ENCODE results near the gene FKBP6. TPM values are rescaled to one million over a fixed set of nuclear protein-coding genes. Genes with fewer than 3 reads are reported as not detected.
"Not testable (repeated sequence)": the region's sequence is repeated elsewhere in the genome, so short reads cannot be mapped to it uniquely, and the experiment has no call there.

The FKBP6 gene
- total RNA-seq, 4 donors from 2014 or later = not detected

DNA sequence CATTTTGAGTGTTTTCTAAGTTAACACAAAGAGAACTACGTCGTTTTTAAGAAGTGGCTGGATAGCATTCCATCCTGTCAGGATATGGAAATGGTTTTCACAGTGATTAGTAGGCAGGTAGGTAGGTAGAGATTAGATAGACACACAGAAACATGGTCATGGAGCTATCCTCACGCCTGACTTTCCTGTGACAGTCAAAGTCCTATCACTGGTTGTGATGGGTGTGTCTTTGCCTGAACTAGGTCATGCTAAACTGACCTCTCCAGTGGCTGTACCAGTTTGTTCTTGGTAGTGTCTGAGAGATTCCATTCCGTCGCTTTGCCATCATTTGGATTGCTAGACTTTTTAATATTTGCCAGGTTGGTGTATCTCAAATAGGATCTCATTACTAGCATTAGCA lies 28.2 kb downstream of the FKBP6 start:
- DNase-seq (ENCODE audit: low spot score) (no peak), ATAC-seq (ENCODE audit: low FRiP score) (no peak)
- TF ChIP-seq, protein P1, sequence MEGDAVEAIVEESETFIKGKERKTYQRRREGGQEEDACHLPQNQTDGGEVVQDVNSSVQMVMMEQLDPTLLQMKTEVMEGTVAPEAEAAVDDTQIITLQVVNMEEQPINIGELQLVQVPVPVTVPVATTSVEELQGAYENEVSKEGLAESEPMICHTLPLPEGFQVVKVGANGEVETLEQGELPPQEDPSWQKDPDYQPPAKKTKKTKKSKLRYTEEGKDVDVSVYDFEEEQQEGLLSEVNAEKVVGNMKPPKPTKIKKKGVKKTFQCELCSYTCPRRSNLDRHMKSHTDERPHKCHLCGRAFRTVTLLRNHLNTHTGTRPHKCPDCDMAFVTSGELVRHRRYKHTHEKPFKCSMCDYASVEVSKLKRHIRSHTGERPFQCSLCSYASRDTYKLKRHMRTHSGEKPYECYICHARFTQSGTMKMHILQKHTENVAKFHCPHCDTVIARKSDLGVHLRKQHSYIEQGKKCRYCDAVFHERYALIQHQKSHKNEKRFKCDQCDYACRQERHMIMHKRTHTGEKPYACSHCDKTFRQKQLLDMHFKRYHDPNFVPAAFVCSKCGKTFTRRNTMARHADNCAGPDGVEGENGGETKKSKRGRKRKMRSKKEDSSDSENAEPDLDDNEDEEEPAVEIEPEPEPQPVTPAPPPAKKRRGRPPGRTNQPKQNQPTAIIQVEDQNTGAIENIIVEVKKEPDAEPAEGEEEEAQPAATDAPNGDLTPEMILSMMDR (IDR thresholded peaks at IDR 0.05) = no peak

DNA sequence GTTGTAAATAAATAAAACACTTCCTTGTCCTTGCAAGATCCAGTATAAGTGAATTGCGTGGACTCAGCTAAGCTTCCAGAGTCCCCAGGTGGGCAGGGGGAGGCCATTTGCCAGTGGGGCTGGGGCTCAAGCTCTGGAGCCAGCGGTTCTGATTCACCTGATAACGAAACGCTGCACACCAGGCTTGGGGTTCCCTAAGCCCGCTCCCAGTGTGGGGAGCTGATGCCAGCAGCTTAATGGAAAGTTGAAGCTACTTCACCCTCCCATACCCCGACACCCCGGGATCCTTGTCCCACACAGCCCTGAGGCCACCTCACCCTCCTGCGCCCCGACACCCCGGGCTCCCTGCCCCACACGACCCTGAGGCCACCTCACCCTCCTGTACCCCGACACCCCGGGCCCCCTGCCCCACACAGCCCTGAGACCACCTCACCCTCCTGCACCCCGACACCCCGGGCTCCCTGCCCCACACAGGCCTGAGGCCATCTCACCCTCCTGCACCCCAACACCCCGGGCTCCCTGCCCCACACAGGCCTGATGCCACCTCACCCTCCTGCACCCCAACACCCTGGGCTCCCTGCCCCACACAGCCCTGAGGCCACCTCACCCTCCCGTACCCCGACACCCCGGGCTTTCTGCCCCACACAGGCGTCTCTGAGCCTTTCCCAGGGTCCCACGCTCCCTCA lies 30.8 kb downstream of the FKBP6 start:
- ATAC-seq (ENCODE audit: low FRiP score) (no peak), DNase-seq (ENCODE audit: low spot score) (no peak)
- TF ChIP-seq, protein P1 (IDR thresholded peaks at IDR 0.05) = no peak

DNA sequence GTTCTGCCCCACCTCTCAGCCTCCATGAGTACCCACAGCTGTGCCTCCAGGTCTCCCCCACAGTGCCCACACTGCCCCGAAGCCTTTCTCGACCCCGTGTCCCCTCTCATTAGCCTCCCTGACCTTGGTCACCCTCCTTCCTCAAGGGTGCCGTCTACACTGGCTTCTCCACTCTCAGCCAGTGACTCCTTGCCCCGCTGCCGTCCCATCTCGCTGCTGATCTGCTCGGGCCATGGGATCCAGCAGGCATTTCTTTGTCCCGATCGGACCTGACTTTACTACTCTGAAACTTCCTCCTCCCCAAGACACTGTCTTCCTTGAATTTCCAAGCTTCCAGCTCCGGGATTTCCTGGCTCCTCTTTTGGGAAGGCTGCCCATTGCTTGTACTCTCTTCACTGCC lies 31.3 kb downstream of the FKBP6 start:
- TF ChIP-seq, protein P1 (IDR thresholded peaks at IDR 0.05) = no peak
- ATAC-seq (ENCODE audit: low FRiP score) = no peak
- DNase-seq (ENCODE audit: low spot score) = no peak

GRCh38 chr7:73359746-73360375 lies 31.9 kb downstream of the FKBP6 start:
- DNase-seq (ENCODE audit: low spot score) = no peak

GRCh38 chr7:73360590-73360989 lies 32.6 kb downstream of the FKBP6 start:
- DNase-seq (ENCODE audit: low spot score); ATAC-seq (ENCODE audit: low FRiP score): not testable (repeated sequence)

More at GRCh38 chr7:73359746-73360375, 31.9 kb downstream of the FKBP6 start:
- ATAC-seq (ENCODE audit: low FRiP score) = no peak
- TF ChIP-seq, protein P1 (IDR thresholded peaks at IDR 0.05) = no peak

- ATAC-seq (ENCODE audit: low FRiP score) (no peak), DNase-seq (ENCODE audit: low spot score) (no peak)
- TF ChIP-seq, protein P1 (IDR thresholded peaks at IDR 0.05) = no peak
These were observed 35.5 kb downstream of the FKBP6 start for GRCh38 chr7:73363225-73364005.

DNA sequence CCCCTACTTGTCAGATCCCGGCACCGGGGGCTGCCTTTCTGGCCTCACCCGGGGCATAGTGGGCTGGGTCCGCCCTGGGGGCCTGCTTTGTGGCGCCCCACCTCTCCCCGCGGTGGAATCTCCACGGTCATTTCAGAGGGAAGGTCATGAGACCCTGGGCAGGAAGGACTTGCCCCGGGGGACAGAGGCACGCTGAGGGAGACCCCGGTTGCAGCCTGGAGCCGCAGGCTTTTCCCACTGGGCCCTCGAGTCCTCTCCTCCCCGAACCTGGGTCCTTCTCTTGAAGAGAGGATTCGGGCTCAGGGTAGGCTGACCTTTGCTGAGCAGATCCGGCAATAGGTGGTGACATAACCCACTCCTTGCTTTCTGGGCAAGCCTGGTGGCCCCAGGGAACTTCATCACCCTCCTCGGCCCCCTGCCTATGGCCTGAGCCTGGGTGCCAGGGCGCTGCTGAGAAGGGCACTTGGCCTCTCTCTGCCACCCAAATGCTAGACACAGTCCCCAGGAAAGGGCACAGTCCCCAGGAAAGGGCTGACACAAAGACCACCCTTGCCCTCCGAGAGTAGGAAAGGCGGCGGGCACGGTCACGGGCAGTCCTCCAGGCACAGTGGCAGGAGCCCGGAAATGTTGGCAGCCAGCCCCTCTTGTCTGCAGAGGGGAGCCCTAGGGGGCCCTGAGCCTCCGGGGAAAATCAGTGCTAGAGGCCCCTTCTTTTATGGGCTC lies 36.2 kb downstream of the FKBP6 start:
- DNase-seq (ENCODE audit: low spot score) (no peak), ATAC-seq (ENCODE audit: low FRiP score) (no peak)
- TF ChIP-seq, protein P1 (IDR thresholded peaks at IDR 0.05) = no peak

All from omental fat pad (tissue), 4 donors.